ENCODE data around the gene PCDHGB1. TPM values are rescaled to one million over a fixed set of nuclear protein-coding genes. Genes with fewer than 3 reads are reported as not detected.
A peak's percentile ranks its signal among the peaks of the same experiment; 100 is the strongest.

PCDHGB1 gene
- total RNA-seq, 4 donors from 2014 or later, result 0.20 to 1.1 (median 0.74) TPM

- intact Hi-C loops (cut with DNase I; ENCODE audit: low total_unique reads) (loop anchor here (1.0 kb wide), 1 partner anchor 200 kb away; no protein-coding TSS in a partner anchor), in situ Hi-C loops (cut with MboI; ENCODE audit: low sequenced_read_pairs in 4 of 4) (no loop called here)
- Histone ChIP-seq H3K36me3 (no peaks in the 10 kb centered on the region), H3K27me3 (peaks cover 0 to 44% (median 31%) of the 10 kb centered on the region in 3 donors), H3K4me3 (peak overlapping the region; percentile 41 to 57 (median 42)), H3K9me3 (peaks cover 0 to 21% (median 6%) of the 10 kb centered on the region in 3 donors), H3K27ac (peak overlapping the region in 1 of 4 donors; percentile 62), H3K4me1 (peaks cover 5 to 9% of the 10 kb centered on the region in 2 donors)
- ATAC-seq, result no peak
- no peak for TF ChIP-seq POLR2A (IDR thresholded peaks at IDR 0.05)
- TF ChIP-seq, protein P1, sequence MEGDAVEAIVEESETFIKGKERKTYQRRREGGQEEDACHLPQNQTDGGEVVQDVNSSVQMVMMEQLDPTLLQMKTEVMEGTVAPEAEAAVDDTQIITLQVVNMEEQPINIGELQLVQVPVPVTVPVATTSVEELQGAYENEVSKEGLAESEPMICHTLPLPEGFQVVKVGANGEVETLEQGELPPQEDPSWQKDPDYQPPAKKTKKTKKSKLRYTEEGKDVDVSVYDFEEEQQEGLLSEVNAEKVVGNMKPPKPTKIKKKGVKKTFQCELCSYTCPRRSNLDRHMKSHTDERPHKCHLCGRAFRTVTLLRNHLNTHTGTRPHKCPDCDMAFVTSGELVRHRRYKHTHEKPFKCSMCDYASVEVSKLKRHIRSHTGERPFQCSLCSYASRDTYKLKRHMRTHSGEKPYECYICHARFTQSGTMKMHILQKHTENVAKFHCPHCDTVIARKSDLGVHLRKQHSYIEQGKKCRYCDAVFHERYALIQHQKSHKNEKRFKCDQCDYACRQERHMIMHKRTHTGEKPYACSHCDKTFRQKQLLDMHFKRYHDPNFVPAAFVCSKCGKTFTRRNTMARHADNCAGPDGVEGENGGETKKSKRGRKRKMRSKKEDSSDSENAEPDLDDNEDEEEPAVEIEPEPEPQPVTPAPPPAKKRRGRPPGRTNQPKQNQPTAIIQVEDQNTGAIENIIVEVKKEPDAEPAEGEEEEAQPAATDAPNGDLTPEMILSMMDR (IDR thresholded peaks at IDR 0.05 in 4 of 5, conservative IDR thresholded peaks at IDR 0.05 in 1 of 5), result no peak
- DNase-seq, result no peak
Measured at GRCh38 chr5:141360685-141361084, 10.8 kb downstream of the PCDHGB1 start.

DNA sequence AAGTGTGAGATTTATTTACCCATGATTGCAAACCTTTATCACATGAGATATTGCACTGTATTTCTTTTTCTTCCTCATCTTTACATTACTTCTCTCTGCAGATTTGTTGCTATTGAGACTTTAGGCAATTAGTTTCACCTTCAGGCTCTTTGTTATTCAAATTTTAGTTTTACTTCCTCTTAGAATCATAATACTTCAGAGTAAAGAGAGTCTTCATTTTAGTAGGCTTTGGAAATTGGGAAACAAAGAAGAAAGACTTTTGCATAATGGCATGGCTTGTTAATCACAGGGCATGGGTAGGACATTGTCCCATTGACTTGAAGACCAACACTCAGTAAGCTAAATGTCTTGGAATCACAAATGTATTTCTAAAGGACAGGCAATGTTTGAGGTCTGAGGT, 12.8 kb downstream of the PCDHGB1 start:
- Histone ChIP-seq H3K36me3 (no peaks in the 10 kb centered on the region), H3K27ac (no peak overlapping the region), H3K4me3 (peak overlapping the region in 1 of 4 donors; percentile 26), H3K27me3 (peaks cover 0 to 53% (median 38%) of the 10 kb centered on the region in 3 donors), H3K4me1 (peaks cover 5 to 8% of the 10 kb centered on the region in 2 donors), H3K9me3 (peaks cover 0 to 28% (median 6%) of the 10 kb centered on the region in 3 donors)
- ATAC-seq, result no peak
- no peak for DNase-seq
- in situ Hi-C loops (cut with MboI; ENCODE audit: low sequenced_read_pairs in 4 of 4), result no loop called here
- no peak for TF ChIP-seq POLR2A (IDR thresholded peaks at IDR 0.05)
- TF ChIP-seq, protein P1 (IDR thresholded peaks at IDR 0.05 in 4 of 5, conservative IDR thresholded peaks at IDR 0.05 in 1 of 5), result no peak
- intact Hi-C loops (cut with DNase I; ENCODE audit: low total_unique reads), result no loop called here

DNA sequence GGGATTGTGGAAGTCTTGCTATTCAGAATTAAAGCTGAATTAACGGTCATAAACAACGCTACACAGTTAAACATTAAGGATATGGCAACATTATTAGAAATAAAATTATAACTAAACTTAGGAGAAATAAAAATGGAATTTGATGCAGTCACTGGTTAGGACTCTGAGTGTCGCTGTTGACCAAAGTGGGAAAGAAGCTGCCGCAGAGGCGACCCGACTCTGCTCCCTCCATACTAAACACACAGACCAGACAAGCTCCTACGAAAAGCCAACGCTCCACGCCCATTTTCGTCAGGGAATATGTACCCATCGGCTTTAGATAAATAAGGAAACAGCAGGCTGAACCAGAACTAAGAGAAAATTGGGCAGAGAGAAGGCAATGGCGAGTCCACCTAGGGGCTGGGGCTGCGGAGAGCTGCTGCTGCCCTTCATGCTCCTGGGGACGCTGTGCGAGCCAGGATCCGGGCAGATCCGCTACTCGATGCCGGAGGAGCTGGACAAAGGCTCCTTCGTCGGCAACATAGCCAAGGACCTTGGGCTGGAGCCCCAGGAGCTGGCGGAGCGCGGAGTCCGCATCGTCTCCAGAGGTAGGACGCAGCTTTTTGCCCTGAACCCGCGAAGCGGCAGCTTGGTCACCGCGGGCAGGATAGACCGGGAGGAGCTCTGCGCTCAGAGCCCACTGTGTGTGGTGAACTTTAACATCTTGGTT, 14.2 kb downstream of the PCDHGB1 start, which contains the start of gene PCDHGA5:
Gene PCDHGA5 (plus strand): TSS at position 211 of the 709 bp plus-strand sequence. CDS start 169 bp downstream, at position 380.
- Histone ChIP-seq H3K36me3 (no peaks in the 10 kb centered on the region), H3K27ac (no peak within 1 kb of the TSS), H3K9me3 (peaks cover 0 to 28% (median 6%) of the 10 kb centered on the region in 3 donors), H3K4me1 (peaks cover 4 to 5% of the 10 kb centered on the region in 2 donors), H3K27me3 (peaks cover 0 to 53% (median 39%) of the 10 kb centered on the region in 3 donors), H3K4me3 (peak within 1 kb of the TSS; percentile 1 to 47 (median 16))
- intact Hi-C loops (cut with DNase I; ENCODE audit: low total_unique reads), result no loop called here
- in situ Hi-C loops (cut with MboI; ENCODE audit: low sequenced_read_pairs in 4 of 4), result no loop called here
- no peak for DNase-seq
- ATAC-seq, result peak in 1 of 2 donors; percentile 19
- TF ChIP-seq, protein P1 (IDR thresholded peaks at IDR 0.05 in 4 of 5, conservative IDR thresholded peaks at IDR 0.05 in 1 of 5), result peak in 1 of 5 experiments; percentile 21
- TF ChIP-seq POLR2A (IDR thresholded peaks at IDR 0.05), result no peak

DNA sequence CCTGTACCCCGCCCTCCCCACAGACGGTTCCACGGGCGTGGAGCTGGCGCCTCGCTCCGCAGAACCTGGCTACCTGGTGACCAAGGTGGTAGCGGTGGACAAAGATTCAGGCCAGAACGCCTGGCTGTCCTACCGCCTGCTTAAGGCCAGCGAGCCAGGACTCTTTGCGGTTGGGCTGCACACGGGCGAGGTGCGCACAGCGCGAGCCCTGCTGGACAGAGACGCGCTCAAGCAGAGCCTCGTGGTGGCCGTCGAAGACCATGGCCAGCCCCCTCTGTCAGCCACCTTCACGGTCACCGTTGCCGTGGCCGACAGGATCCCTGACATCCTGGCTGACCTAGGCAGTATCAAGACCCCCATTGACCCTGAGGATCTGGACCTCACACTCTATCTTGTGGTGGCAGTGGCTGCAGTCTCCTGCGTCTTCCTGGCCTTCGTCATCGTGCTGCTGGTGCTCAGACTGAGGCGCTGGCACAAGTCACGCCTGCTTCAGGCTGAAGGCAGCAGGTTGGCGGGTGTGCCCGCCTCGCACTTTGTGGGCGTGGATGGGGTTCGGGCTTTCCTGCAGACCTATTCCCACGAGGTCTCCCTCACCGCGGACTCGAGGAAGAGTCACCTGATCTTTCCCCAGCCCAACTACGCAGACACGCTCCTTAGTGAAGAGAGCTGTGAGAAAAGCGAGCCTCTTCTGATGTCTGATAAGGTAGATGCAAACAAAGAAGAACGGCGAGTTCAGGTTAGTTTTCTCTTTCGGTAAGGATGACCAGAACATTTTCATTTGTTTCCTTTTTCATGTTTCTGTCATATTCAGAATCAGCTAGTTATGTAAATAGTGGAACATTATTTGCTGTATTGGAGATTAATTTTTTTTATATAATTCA, 16.4 kb downstream of the PCDHGB1 start:
- H3K36me3 ChIP-seq, result no peaks in the 10 kb centered on the region
- TF ChIP-seq, protein P1 (IDR thresholded peaks at IDR 0.05 in 4 of 5, conservative IDR thresholded peaks at IDR 0.05 in 1 of 5), result no peak
- no peak for TF ChIP-seq POLR2A (IDR thresholded peaks at IDR 0.05)
- H3K27me3 ChIP-seq, result peaks cover 0 to 48% (median 32%) of the 10 kb centered on the region in 3 donors
- no peak for ATAC-seq
- peaks cover 0 to 19% (median 5%) of the 10 kb centered on the region in 3 donors for H3K9me3 ChIP-seq
- H3K4me3 ChIP-seq, result peak overlapping the region in 1 of 4 donors; percentile 12
- intact Hi-C loops (cut with DNase I; ENCODE audit: low total_unique reads), result no loop called here
- no peak overlapping the region for H3K27ac ChIP-seq
- H3K4me1 ChIP-seq, result peaks cover 5 to 8% of the 10 kb centered on the region in 2 donors
- in situ Hi-C loops (cut with MboI; ENCODE audit: low sequenced_read_pairs in 4 of 4), result no loop called here
- no peak for DNase-seq

All from gastrocnemius medialis (tissue), 4 donors.